ENCODE measurements around the gene ARHGEF12.

ARHGEF12 gene

DNA sequence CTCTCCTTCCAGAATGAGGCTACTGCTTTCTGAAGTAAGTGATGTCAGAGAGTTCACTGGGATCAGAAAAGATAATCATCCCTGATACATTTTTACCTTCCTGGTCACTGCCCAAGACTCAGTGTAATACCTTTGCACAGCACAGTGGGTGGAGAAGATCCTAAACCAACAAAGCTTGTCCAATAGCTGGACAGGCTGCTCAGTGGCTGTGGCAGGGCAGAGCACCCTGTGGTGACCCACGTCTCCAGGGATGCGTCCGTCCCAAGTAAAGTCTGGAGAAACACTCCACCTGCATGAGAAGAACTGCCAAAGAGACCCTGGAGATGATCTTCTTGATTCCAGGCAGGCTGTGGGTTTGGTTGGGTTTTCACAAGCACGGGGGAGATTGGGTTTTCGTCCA lies 42.1 kb upstream of the ARHGEF12 start:
- TF ChIP-seq NFIC (IDR thresholded peaks at IDR 0.05) (no peak), TCF12 (IDR thresholded peaks at IDR 0.05; ENCODE audit: low read depth) (no peak), TAF1 (IDR thresholded peaks at IDR 0.05; ENCODE audit: low read depth) (no peak), YY1 (IDR thresholded peaks at IDR 0.05; ENCODE audit: low read depth) (no peak), EGR1 (IDR thresholded peaks at IDR 0.05) (no peak), EP300 (IDR thresholded peaks at IDR 0.05; ENCODE audit: borderline replicate concordance) (no peak), RAD21 (IDR thresholded peaks at IDR 0.05; ENCODE audit: low read depth) (no peak), CREB1 (IDR thresholded peaks at IDR 0.05; ENCODE audit: low read depth) (no peak), ZBTB7A (IDR thresholded peaks at IDR 0.05; ENCODE audit: low read depth) (no peak), TEAD4 (IDR thresholded peaks at IDR 0.05) (no peak), FOXM1 (IDR thresholded peaks at IDR 0.05; ENCODE audit: borderline replicate concordance, low read depth) (no peak)
- TF ChIP-seq, protein P1, sequence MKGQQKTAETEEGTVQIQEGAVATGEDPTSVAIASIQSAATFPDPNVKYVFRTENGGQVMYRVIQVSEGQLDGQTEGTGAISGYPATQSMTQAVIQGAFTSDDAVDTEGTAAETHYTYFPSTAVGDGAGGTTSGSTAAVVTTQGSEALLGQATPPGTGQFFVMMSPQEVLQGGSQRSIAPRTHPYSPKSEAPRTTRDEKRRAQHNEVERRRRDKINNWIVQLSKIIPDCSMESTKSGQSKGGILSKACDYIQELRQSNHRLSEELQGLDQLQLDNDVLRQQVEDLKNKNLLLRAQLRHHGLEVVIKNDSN (IDR thresholded peaks at IDR 0.05): no peak
- TF ChIP-seq, protein P2, sequence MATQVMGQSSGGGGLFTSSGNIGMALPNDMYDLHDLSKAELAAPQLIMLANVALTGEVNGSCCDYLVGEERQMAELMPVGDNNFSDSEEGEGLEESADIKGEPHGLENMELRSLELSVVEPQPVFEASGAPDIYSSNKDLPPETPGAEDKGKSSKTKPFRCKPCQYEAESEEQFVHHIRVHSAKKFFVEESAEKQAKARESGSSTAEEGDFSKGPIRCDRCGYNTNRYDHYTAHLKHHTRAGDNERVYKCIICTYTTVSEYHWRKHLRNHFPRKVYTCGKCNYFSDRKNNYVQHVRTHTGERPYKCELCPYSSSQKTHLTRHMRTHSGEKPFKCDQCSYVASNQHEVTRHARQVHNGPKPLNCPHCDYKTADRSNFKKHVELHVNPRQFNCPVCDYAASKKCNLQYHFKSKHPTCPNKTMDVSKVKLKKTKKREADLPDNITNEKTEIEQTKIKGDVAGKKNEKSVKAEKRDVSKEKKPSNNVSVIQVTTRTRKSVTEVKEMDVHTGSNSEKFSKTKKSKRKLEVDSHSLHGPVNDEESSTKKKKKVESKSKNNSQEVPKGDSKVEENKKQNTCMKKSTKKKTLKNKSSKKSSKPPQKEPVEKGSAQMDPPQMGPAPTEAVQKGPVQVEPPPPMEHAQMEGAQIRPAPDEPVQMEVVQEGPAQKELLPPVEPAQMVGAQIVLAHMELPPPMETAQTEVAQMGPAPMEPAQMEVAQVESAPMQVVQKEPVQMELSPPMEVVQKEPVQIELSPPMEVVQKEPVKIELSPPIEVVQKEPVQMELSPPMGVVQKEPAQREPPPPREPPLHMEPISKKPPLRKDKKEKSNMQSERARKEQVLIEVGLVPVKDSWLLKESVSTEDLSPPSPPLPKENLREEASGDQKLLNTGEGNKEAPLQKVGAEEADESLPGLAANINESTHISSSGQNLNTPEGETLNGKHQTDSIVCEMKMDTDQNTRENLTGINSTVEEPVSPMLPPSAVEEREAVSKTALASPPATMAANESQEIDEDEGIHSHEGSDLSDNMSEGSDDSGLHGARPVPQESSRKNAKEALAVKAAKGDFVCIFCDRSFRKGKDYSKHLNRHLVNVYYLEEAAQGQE (IDR thresholded peaks at IDR 0.05; ENCODE audit: low read depth): no peak
- TF ChIP-seq, protein P3, sequence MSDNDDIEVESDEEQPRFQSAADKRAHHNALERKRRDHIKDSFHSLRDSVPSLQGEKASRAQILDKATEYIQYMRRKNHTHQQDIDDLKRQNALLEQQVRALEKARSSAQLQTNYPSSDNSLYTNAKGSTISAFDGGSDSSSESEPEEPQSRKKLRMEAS (IDR thresholded peaks at IDR 0.05): no peak

DNA sequence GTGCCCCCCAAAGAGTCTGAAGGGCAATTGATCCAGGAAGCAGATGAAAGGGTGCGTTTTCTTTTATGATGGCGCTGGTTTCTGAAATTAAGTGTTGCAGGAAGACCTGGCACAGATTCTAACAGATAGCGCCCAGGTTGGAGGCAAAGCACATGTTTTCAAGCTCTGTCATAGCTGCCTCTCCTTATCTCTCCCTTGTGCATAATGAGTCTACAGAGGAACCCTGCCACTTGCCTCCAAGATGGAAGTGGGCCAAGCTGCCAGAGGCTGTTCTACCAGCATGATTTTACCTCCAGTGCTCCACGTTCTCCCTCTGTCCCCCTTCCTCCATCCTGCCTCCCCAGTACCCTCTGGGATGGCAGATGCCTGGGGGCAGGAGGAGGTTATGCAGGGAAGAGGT lies 41.1 kb upstream of the ARHGEF12 start:
- TF ChIP-seq EP300 (IDR thresholded peaks at IDR 0.05; ENCODE audit: borderline replicate concordance) (no peak), TCF12 (IDR thresholded peaks at IDR 0.05; ENCODE audit: low read depth) (no peak), RAD21 (IDR thresholded peaks at IDR 0.05; ENCODE audit: low read depth) (no peak), CEBPB (IDR thresholded peaks at IDR 0.05) (no peak), TAF1 (IDR thresholded peaks at IDR 0.05; ENCODE audit: low read depth) (no peak), FOXM1 (IDR thresholded peaks at IDR 0.05; ENCODE audit: borderline replicate concordance, low read depth) (no peak), TEAD4 (IDR thresholded peaks at IDR 0.05) (no peak), EGR1 (IDR thresholded peaks at IDR 0.05) (no peak), NFIC (IDR thresholded peaks at IDR 0.05) (no peak), CREB1 (IDR thresholded peaks at IDR 0.05; ENCODE audit: low read depth) (no peak), ZBTB7A (IDR thresholded peaks at IDR 0.05; ENCODE audit: low read depth) (no peak)
- TF ChIP-seq, protein P2 (IDR thresholded peaks at IDR 0.05; ENCODE audit: low read depth): no peak
- TF ChIP-seq, protein P3 (IDR thresholded peaks at IDR 0.05): no peak

DNA sequence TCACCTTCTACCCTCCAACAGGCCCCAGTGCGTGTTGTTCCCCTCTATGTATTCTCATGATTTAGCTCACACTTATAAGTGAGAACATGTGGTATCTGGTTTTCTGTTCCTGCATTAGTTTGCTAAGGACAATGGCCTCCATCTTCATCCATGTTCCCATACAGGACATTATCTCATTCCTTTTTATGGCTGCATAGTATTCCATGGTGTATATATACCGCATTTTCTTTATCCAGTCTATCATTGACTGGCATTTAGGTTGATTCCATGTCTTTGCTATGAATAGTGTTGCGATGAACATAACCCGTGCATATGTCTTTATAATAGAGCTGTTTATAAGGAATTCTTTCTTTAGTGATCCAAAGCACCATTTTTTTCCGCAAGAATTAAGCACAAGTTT lies 39.7 kb upstream of the ARHGEF12 start:
- TF ChIP-seq CEBPB (IDR thresholded peaks at IDR 0.05): no peak
- no peak for TF ChIP-seq FOXM1 (IDR thresholded peaks at IDR 0.05; ENCODE audit: borderline replicate concordance, low read depth)
- TF ChIP-seq TCF12 (IDR thresholded peaks at IDR 0.05; ENCODE audit: low read depth): no peak

DNA sequence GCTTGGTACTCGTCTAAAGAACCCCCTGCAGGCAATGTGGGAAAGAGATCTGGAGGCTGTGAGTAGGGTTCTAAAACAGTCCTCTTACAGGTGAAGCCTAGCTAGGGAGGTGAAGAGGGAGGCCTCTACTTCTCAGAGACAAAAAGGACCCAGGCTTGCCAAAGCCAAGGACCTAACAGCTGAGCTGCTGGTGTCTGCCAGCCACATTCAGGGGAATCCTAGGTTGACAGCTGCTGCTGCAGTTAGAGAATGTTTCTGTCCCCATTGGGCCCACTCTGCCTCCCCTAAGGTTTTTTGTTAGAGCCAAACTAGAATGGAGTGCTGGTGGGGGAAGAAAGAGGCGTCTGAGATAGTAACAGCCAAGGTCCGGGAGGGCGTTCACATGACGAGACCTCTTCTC lies 37.8 kb upstream of the ARHGEF12 start:
- TF ChIP-seq FOXM1 (IDR thresholded peaks at IDR 0.05; ENCODE audit: borderline replicate concordance, low read depth) (no peak), TCF12 (IDR thresholded peaks at IDR 0.05; ENCODE audit: low read depth) (no peak), CREB1 (IDR thresholded peaks at IDR 0.05; ENCODE audit: low read depth) (no peak), YY1 (IDR thresholded peaks at IDR 0.05; ENCODE audit: low read depth) (no peak), CEBPB (IDR thresholded peaks at IDR 0.05) (no peak), TAF1 (IDR thresholded peaks at IDR 0.05; ENCODE audit: low read depth) (no peak), TEAD4 (IDR thresholded peaks at IDR 0.05) (no peak), EP300 (IDR thresholded peaks at IDR 0.05; ENCODE audit: borderline replicate concordance) (no peak)
- TF ChIP-seq, protein P1 (IDR thresholded peaks at IDR 0.05): no peak
- TF ChIP-seq, protein P3 (IDR thresholded peaks at IDR 0.05): no peak

DNA sequence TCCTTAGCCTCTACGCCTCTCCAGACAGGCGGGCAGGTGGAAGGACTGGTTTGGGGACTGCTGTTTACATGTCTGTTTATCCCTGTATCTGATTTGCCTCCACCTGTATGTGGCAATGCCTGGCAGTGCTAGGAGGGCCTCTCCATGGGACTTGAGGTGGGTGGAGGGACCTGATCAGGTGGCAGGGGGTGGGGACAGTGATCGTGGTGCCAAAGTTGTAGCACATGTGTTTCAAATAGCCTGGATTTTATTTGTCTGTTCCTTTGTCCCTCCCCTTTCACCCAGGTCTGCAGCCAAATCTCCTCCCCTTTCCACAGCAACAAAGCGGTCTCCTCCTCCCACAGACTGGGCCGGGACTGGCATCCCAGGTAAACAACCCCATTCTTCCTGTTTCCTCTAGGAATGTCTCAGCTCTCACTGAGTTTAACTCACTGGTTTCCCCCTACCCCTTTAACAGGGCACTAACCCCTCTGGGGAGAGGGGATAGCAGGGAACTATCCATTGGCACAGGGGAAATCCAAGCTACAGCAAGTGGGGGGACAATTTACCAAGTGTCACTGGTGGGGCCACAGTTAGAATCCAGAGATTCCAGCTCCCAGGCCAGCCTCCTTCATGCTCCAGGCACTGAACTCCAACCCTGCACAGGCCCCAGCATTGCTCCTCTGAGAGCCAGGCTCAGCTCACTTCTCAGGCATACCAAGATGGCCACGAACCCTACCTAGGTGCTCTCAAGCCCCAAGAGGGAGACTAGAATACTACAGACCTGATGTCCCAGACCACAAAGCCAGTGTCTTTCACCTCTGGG lies 34.0 kb upstream of the ARHGEF12 start:
- TF ChIP-seq CEBPB (IDR thresholded peaks at IDR 0.05) (peak; percentile 51; the same call in 1 of the 2 replicates), EGR1 (IDR thresholded peaks at IDR 0.05) (no peak)

All from Ishikawa (cell line).